CD14-positive monocyte (primary cell): ENCODE results near the gene CSMD2. TPM values are rescaled to one million over a fixed set of nuclear protein-coding genes. Genes with fewer than 3 reads are reported as not detected.

ENCODE experiments used
- DNase-seq, 3 donors: peaks; one replicate each; pipeline ENCODE4 v3.0.0-alpha.2; 2011 to 2022
- H2AFZ ChIP-seq: 2 replicates; pipeline ENCODE4 v1.6.0; 2012; ENCODE audit warnings: mild to moderate bottlenecking, low read depth, low read length, inconsistent platforms; ENCODE audit not compliant: insufficient read depth, poor library complexity, severe bottlenecking
- H3K27ac ChIP-seq, 2 donors: 1 replicate in 1 of 2; 2 replicates in 1 of 2; pipeline ENCODE4 v1.5.1; 2012 to 2013; ENCODE audit warnings: low read length in 2 of 2, control low read depth in 1 of 2, inconsistent platforms in 1 of 2, low read depth in 1 of 2, mild to moderate bottlenecking in 1 of 2
- H3K27me3 ChIP-seq, 2 donors: one replicate each; pipeline versions ENCODE4 v1.6.0 to v1.6.1; 2011 to 2013; ENCODE audit warnings: low read length in 2 of 2; ENCODE audit not compliant: control insufficient read depth in 2 of 2, insufficient read depth in 2 of 2
- H3K36me3 ChIP-seq, 2 donors: replicated peaks in 1 of 2; 1 replicate in 1 of 2; 2 replicates in 1 of 2; pipeline versions ENCODE4 v1.5.1 to v1.6.1; 2012 to 2013; ENCODE audit warnings: low read length in 2 of 2, control low read depth in 1 of 2, inconsistent platforms in 1 of 2, mild to moderate bottlenecking in 1 of 2; ENCODE audit not compliant: insufficient read depth in 2 of 2, control insufficient read depth in 1 of 2
- H3K4me1 ChIP-seq, 2 donors: 1 replicate in 1 of 2; 2 replicates in 1 of 2; pipeline versions ENCODE4 v1.5.1 to v1.6.1; 2012 to 2013; ENCODE audit warnings: low read length in 2 of 2, control low read depth in 1 of 2, inconsistent platforms in 1 of 2, mild to moderate bottlenecking in 1 of 2, moderate library complexity in 1 of 2; ENCODE audit not compliant: insufficient read depth in 2 of 2, control insufficient read depth in 1 of 2
- H3K4me2 ChIP-seq: replicated peaks from 2 replicates; pipeline ENCODE3; 2012; ENCODE audit warnings: low read length, moderate library complexity, mild to moderate bottlenecking; ENCODE audit not compliant: poor library complexity, severe bottlenecking; ENCODE audit errors: extremely low read depth
- H3K4me3 ChIP-seq, 3 experiments: fragments of 200-600 bp in 1 of 3; sonication (generic) in 1 of 3; replicated peaks in 1 of 3; 1 replicate in 2 of 3; 2 replicates in 1 of 3; pipeline ENCODE4 v1.5.1; 2011 to 2013; ENCODE audit warnings: low read length in 3 of 3, mild to moderate bottlenecking in 3 of 3, control low read depth in 2 of 3, low read depth in 2 of 3, inconsistent platforms in 1 of 3, moderate library complexity in 1 of 3
- H3K79me2 ChIP-seq: 2 replicates; pipeline ENCODE4 v1.6.0; 2012; ENCODE audit warnings: mild to moderate bottlenecking, control low read depth, inconsistent platforms, low read length, moderate library complexity; ENCODE audit not compliant: insufficient read depth
- H3K9ac ChIP-seq: 2 replicates; pipeline ENCODE4 v1.6.0; 2017; ENCODE audit warnings: low read length, mild to moderate bottlenecking; ENCODE audit not compliant: insufficient read depth, poor library complexity, severe bottlenecking
- H3K9me3 ChIP-seq, 2 donors: replicated peaks in 1 of 2; 1 replicate in 1 of 2; 2 replicates in 1 of 2; pipeline versions ENCODE4 v1.5.1 to v1.6.1; 2012 to 2013; ENCODE audit warnings: low read length in 2 of 2, control low read depth in 1 of 2; ENCODE audit not compliant: control insufficient read depth in 1 of 2, insufficient read depth in 1 of 2
- H4K20me1 ChIP-seq: 2 replicates; pipeline ENCODE4 v1.6.0; 2012; ENCODE audit warnings: mild to moderate bottlenecking, low read length, control low read depth, moderate library complexity; ENCODE audit not compliant: insufficient read depth
- H3K27ac Mint-ChIP-seq, 7 donors: one replicate each; pipeline ENCODE4 v1.8.0; 2020; ENCODE audit warnings: mild to moderate bottlenecking in 7 of 7, mixed read lengths in 7 of 7, moderate library complexity in 6 of 7, inconsistent platforms in 2 of 7
- H3K27me3 Mint-ChIP-seq, 3 donors: one replicate each; pipeline ENCODE4 v1.8.0; 2021 to 2022; ENCODE audit warnings: low read depth in 3 of 3, mild to moderate bottlenecking in 3 of 3, mixed read lengths in 3 of 3, moderate library complexity in 3 of 3, inconsistent platforms in 1 of 3
- H3K36me3 Mint-ChIP-seq, 2 donors: one replicate each; pipeline ENCODE4 v1.8.0; 2020; ENCODE audit warnings: mixed read lengths in 2 of 2, inconsistent platforms in 1 of 2, mild to moderate bottlenecking in 1 of 2
- H3K4me1 Mint-ChIP-seq: one replicate; pipeline ENCODE4 v1.8.0; 2020; ENCODE audit warnings: mild to moderate bottlenecking, mixed read lengths
- H3K4me3 Mint-ChIP-seq, 2 donors: one replicate each; pipeline ENCODE4 v1.8.0; 2020; ENCODE audit warnings: mild to moderate bottlenecking in 2 of 2, mixed read lengths in 2 of 2, moderate library complexity in 1 of 2
- H3K9me3 Mint-ChIP-seq, 7 donors: one replicate each; pipeline ENCODE4 v1.8.0; 2020 to 2022; ENCODE audit warnings: mixed read lengths in 7 of 7, mild to moderate bottlenecking in 6 of 7, moderate library complexity in 6 of 7, inconsistent platforms in 2 of 7
- WGBS: methylation state at CpG from one replicate; pipeline ENCODE4 v1.1.5; 2013; ENCODE audit warnings: missing lambda C conversion rate; ENCODE audit not compliant: insufficient coverage; 5-methylcytosine and 5-hydroxymethylcytosine counted together
- intact Hi-C, 2 donors: fragments of 100-400 bp; cut with micrococcal nuclease; formaldehyde crosslinking; loops; one replicate each; pipeline versions ENCODE4 v1.15.0 to v1.15.1; 2023
- polyA plus RNA-seq, 3 donors: library from polyadenylated mRNA; depleted of rRNA in 1 of 3; unstranded in 2 of 3; stranded (reverse) in 1 of 3; fragments of 300-500 nt in 2 of 3; fragments of >200 nt in 1 of 3; fragmentation: Illumina TruSeq in 2 of 3; gene quantifications; 1 replicate in 2 of 3; 2 replicates in 1 of 3; pipeline ENCODE4 v1.2.3, GENCODE V29; 2012 to 2021
- TF ChIP-seq, protein P1 (sequence below): fragments of 200-600 bp; IDR thresholded peaks from one replicate; pipeline ENCODE4 v1.8.0; 2022; ENCODE audit warnings: antibody characterized with exemption, mild to moderate bottlenecking

CSMD2 gene
- polyA plus RNA-seq, 3 donors, result 0.04 TPM; not detected in 2

GRCh38 chr1:33763406-33763805 lies 401.6 kb downstream of the CSMD2 start:
- Histone ChIP-seq H3K27me3 (no peaks in the 10 kb centered on the region), H3K79me2 (no peaks in the 10 kb centered on the region), H3K4me1 (no peaks in the 10 kb centered on the region), H3K4me2 (no peak overlapping the region), H2AFZ (no peak overlapping the region), H3K36me3 (no peaks in the 10 kb centered on the region), H3K9ac (no peak overlapping the region), H3K4me3 (no peak overlapping the region), H4K20me1 (no peaks in the 10 kb centered on the region), H3K9me3 (no peaks in the 10 kb centered on the region), H3K27ac (no peak overlapping the region)
- Mint-ChIP-seq H3K27ac (no peak overlapping the region), H3K4me3 (no peak overlapping the region), H3K4me1 (no peaks in the 10 kb centered on the region), H3K36me3 (no peaks in the 10 kb centered on the region), H3K9me3 (peaks cover 0 to 16% (median 4%) of the 10 kb centered on the region in 7 donors), H3K27me3 (peaks cover 2 to 5% (median 3%) of the 10 kb centered on the region in 3 donors)
- WGBS, result 94% methylated on average over 2 of the region's 3 CpGs
- intact Hi-C loops, result no loop called here
- DNase-seq, result no peak
- TF ChIP-seq, protein P1, sequence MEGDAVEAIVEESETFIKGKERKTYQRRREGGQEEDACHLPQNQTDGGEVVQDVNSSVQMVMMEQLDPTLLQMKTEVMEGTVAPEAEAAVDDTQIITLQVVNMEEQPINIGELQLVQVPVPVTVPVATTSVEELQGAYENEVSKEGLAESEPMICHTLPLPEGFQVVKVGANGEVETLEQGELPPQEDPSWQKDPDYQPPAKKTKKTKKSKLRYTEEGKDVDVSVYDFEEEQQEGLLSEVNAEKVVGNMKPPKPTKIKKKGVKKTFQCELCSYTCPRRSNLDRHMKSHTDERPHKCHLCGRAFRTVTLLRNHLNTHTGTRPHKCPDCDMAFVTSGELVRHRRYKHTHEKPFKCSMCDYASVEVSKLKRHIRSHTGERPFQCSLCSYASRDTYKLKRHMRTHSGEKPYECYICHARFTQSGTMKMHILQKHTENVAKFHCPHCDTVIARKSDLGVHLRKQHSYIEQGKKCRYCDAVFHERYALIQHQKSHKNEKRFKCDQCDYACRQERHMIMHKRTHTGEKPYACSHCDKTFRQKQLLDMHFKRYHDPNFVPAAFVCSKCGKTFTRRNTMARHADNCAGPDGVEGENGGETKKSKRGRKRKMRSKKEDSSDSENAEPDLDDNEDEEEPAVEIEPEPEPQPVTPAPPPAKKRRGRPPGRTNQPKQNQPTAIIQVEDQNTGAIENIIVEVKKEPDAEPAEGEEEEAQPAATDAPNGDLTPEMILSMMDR, result no peak

DNA sequence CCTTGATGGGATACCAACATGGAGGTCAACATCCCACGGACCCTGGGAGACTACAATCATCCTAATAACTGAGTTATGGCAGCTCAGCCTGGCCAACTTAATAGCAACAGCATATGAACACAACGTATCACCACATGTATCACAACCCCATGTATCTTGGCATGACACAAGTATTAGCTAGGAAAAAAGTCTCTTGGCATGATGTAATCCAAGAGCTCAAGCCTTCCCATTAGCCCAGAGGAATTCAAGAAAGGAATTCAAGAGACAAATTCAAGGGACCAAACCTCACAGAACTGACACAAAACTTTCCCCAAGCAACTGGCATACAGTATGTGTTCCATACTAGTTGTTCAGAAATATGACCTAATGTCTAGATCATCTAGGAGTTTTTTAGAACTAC lies 402.1 kb downstream of the CSMD2 start:
- H3K36me3 Mint-ChIP-seq, result no peaks in the 10 kb centered on the region
- 80% methylated on average over 1 of the region's 2 CpGs for WGBS
- no peaks in the 10 kb centered on the region for H4K20me1 ChIP-seq
- no peak overlapping the region for H3K4me2 ChIP-seq
- no peak overlapping the region for H3K4me3 Mint-ChIP-seq
- H3K9me3 ChIP-seq, result no peaks in the 10 kb centered on the region
- TF ChIP-seq, protein P1, result no peak
- no peak overlapping the region for H3K27ac Mint-ChIP-seq
- H3K27ac ChIP-seq, result no peak overlapping the region
- no peaks in the 10 kb centered on the region for H3K4me1 ChIP-seq
- intact Hi-C loops, result no loop called here
- H3K4me3 ChIP-seq, result no peak overlapping the region
- H3K27me3 ChIP-seq, result no peaks in the 10 kb centered on the region
- no peaks in the 10 kb centered on the region for H3K79me2 ChIP-seq
- H3K4me1 Mint-ChIP-seq, result no peaks in the 10 kb centered on the region
- no peak overlapping the region for H3K9ac ChIP-seq
- peaks cover 0 to 16% (median 4%) of the 10 kb centered on the region in 7 donors for H3K9me3 Mint-ChIP-seq
- H3K36me3 ChIP-seq, result no peaks in the 10 kb centered on the region
- peaks cover 2 to 5% (median 4%) of the 10 kb centered on the region in 3 donors for H3K27me3 Mint-ChIP-seq
- no peak overlapping the region for H2AFZ ChIP-seq
- no peak for DNase-seq
